GM12891 (cell line): Measurements from ENCODE around the gene RASSF1.
"Not testable (repeated sequence)": the region's sequence is repeated elsewhere in the genome, so short reads cannot be mapped to it uniquely, and the experiment has no call there.

ENCODE experiments used
- DNase-seq: peaks from one replicate; pipeline ENCODE4 v3.0.0; 2011; ENCODE audit warnings: low spot score; ENCODE audit not compliant: insufficient read length
- FAIRE-seq: peaks from 2 replicates; lab custom pipeline; 2011; peaks lifted over from hg19 to GRCh38; lab: Jason Lieb, UNC
- PAX5 ChIP-seq: IDR thresholded peaks from 2 replicates; pipeline ENCODE4 v1.6.1; 2011; ENCODE audit warnings: low read length, moderate library complexity, mild to moderate bottlenecking; ENCODE audit not compliant: insufficient read depth, severe bottlenecking
- POLR2A ChIP-seq: IDR thresholded peaks from 2 replicates; pipeline ENCODE4 v1.6.1; 2011; ENCODE audit warnings: low read depth, low read length, control low read depth
- POLR2AphosphoS5 ChIP-seq: IDR thresholded peaks from 2 replicates; pipeline ENCODE4 v1.6.1; 2011; ENCODE audit warnings: low read depth, low read length, control low read depth
- POU2F2 ChIP-seq: IDR thresholded peaks from 2 replicates; pipeline ENCODE4 v1.6.1; 2011; ENCODE audit warnings: low read depth, mild to moderate bottlenecking, control low read depth, low read length, moderate library complexity
- SPI1 ChIP-seq: IDR thresholded peaks from 2 replicates; pipeline ENCODE4 v1.6.1; 2011; ENCODE audit warnings: low read depth, low read length, control low read depth
- TAF1 ChIP-seq: IDR thresholded peaks from 2 replicates; pipeline ENCODE4 v1.6.1; 2011; ENCODE audit warnings: low read depth, low read length, control low read depth

The RASSF1 gene

DNA sequence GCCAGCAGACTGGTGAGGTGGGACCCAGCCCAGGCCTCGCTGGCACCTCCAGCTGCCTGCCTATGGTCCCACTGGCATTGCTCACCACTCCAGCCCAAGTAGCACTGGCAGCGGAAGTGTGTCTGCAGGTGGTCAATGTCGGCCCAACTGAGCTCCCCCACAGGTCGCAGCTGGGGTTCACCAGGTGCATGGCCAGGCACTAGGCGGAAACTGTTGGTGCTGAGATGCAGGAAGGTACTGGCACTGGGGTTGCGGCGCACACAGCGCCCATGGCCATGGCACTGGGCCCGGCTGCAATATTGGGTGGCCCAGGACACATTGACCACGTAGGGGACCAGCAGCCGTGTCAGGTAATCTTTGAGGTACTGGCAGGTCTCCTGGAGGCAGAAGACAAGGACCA lies 22.5 kb downstream of the RASSF1 start:
- TF ChIP-seq PAX5 (no peak), POLR2A (no peak), TAF1 (no peak), SPI1 (no peak), POU2F2 (no peak)
- DNase-seq: no peak
- no peak for FAIRE-seq

DNA sequence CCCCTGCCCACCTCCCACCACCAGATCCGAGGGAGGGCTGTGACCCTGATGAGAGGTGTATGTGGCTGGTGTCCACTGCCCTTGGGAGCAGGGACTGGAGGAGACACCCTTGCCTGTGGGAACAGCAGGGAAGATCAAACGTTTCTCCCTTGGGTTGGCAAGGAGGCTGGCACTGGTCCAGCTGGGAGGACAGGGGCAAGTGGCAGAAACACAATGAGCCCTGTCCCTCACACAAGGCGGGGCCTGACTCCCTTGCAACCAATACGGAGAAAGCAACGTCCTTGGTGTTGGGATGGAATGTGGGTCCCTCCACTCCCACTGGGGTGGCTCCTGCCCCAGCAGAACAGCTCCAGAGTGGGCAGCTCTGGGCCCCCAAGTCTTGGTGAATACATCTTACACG lies 23.3 kb downstream of the RASSF1 start:
- FAIRE-seq: no peak

DNA sequence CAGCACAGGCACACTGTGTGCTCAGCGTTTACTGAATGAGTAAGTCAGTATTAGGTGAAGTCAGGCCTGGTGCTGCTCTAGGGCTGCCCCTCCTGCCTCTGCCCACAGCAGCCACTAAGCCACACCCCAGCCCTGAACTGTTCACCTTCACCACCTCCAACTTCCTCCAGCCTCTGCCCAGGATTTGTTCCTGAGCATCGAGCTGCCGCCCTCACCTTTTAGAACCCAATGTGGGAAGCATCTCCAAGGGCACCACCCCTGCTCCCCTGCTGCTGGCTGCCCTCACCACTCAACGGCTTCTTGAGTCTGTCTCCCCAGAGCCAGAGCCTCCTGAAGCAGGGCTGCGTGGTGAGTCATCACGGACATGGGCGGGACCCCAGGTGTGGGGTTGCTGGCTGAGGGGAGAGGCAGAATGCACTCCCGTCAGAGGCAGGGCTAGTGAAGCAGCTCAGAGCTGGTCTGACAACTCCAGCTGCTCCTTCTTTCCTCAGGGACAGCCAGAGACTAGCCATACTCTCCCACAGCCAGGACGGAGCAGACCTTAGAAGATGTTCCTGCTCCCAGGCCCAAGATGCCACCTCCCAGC lies 23.9 kb downstream of the RASSF1 start:
- DNase-seq: no peak
- no peak for FAIRE-seq
- no peak for TF ChIP-seq PAX5
- no peak for TF ChIP-seq TAF1
- no peak for TF ChIP-seq POU2F2
- no peak for TF ChIP-seq POLR2A
- no peak for TF ChIP-seq POLR2AphosphoS5
- TF ChIP-seq SPI1: no peak

More for the DNA sequence above, 23.3 kb downstream of the RASSF1 start:
- no peak for TF ChIP-seq TAF1
- no peak for TF ChIP-seq POU2F2
- no peak for TF ChIP-seq PAX5
- TF ChIP-seq POLR2AphosphoS5: no peak
- TF ChIP-seq SPI1: no peak
- TF ChIP-seq POLR2A: no peak
- no peak for DNase-seq

DNA sequence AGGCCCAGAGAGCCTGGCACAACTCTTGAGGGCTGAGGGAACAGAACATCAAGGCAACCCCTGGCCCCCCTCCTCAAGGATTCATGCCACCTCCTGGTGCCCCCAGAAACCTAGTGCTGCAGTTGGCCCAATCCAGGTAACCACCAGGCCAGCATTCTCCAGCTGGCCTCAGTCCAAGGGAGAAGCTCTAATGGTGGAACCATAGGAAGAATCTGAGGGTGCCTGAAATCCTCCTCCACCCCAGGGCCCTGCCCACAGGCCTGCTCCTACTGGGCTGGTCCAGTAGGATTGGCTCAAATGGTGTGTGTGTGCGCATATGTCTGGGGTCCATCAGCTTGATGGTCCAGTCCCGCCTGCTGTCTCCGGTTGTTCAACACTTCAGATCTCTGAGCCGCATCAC lies 25.8 kb downstream of the RASSF1 start:
- no peak for FAIRE-seq
- DNase-seq: no peak
- no peak for TF ChIP-seq POU2F2
- TF ChIP-seq PAX5: no peak
- no peak for TF ChIP-seq POLR2A
- no peak for TF ChIP-seq TAF1
- TF ChIP-seq POLR2AphosphoS5: no peak
- TF ChIP-seq SPI1: no peak

DNA sequence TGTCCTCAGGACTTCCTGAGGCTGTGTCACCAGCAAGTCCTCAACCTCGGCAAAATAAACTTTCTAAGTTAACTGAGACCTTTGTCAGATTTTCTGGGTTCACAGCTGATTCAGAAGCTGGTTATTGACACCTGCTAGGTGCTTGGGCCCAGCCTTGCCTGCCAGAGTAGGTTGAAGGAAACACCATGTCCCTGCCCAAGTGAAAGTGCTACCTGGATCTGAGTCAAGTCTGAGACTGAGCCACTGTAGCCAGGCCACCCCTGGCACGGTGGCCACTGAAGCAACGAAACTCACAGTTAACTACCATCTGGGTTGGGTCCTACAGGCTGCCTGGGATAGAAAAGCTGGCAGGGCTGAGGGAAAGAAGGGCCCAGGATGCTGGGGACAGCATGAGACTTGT lies 26.3 kb downstream of the RASSF1 start:
- no peak for FAIRE-seq
- no peak for DNase-seq
- TF ChIP-seq SPI1 (no peak), POLR2AphosphoS5 (no peak), PAX5 (no peak), TAF1 (no peak), POLR2A (no peak), POU2F2 (no peak)

DNA sequence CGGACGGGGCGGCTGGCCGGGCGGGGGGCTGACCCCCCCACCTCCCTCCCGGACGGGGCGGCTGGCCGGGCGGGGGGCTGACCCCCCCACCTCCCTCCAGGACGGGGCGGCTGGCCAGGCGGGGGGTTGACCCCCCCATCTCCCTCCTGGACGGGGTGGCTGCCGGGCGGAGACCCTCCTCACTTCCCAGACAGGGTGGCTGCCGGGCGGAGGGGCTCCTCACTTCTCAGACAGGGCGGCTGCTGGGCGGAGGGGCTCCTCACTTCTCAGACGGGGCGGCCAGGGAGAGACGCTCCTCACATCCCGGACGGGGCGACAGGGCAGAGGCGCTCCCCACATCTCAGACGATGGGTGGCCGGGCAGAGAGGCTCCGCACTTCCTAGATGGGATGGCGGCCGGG lies 28.6 kb downstream of the RASSF1 start:
- FAIRE-seq, DNase-seq: not testable (repeated sequence)

DNA sequence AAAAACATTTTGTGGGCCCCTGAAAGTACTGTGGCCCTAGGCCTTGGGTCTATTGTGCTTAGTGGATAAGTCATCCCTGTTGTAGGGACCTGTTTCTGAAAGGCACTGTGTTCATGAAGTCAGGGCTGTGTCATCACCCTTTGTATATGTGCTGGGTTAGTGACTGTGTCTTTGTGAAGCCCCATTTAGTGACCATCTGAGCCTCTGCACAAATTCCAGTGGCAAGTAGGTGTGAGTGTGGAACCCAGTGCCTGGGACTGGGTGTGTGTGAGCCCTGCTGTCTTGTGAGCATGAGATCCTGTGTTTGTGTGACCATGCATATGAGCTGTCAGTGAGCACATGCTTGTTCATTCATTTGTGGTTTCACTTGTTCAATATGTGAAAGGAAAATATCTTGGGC lies 36.0 kb downstream of the RASSF1 start:
- DNase-seq: no peak
- FAIRE-seq: peak; percentile 28
- TF ChIP-seq POLR2A (no peak), TAF1 (no peak), POLR2AphosphoS5 (no peak), POU2F2 (no peak), SPI1 (no peak), PAX5 (no peak)

DNA sequence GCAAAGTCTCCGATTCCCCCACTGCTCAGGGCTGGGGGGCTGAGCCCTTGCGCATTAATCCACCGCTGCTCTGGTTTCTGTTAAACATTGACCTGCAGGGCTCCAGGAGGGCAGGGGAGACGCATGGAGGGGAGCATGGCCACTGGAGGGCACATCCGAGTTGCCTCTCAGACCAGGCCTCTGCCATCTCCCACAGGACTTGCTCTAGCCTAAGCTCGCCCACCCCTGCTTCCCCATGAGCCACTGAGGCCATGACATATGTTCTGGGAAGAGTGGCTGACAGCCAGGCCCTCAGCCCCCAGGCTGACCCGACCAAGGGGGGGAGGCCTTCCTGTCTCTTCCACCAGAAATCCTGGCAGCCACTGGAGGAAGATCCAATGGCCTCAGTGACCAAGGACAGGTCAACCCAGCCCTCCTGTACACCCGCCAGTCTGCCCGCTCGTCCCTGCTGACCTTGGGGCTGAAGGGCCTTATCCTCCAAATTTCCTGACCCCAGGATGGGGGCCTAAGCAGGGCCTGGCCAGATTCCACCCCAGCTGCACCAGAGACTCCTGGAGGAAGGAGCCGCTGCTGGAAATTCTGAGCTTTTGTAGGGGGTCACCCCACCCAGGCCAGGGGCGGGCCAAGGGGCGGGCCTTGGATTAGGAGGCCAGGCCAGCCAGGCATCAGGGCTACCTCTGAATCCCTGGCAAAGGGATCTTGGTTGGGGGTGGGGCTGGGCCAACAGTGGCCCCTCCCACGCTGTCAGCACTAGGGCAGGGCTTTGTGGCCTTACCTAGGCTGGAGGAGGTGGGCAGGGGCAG lies 37.4 kb downstream of the RASSF1 start, which contains the start of gene HYAL1:
TSS of gene HYAL1 (minus strand) at position 562 of the 803 bp plus-strand sequence. CDS start 618 bp downstream, outside the sequence.
- no peak for DNase-seq
- no peak for FAIRE-seq
- no peak for TF ChIP-seq SPI1
- no peak for TF ChIP-seq TAF1
- TF ChIP-seq POLR2A: no peak
- no peak for TF ChIP-seq PAX5

DNA sequence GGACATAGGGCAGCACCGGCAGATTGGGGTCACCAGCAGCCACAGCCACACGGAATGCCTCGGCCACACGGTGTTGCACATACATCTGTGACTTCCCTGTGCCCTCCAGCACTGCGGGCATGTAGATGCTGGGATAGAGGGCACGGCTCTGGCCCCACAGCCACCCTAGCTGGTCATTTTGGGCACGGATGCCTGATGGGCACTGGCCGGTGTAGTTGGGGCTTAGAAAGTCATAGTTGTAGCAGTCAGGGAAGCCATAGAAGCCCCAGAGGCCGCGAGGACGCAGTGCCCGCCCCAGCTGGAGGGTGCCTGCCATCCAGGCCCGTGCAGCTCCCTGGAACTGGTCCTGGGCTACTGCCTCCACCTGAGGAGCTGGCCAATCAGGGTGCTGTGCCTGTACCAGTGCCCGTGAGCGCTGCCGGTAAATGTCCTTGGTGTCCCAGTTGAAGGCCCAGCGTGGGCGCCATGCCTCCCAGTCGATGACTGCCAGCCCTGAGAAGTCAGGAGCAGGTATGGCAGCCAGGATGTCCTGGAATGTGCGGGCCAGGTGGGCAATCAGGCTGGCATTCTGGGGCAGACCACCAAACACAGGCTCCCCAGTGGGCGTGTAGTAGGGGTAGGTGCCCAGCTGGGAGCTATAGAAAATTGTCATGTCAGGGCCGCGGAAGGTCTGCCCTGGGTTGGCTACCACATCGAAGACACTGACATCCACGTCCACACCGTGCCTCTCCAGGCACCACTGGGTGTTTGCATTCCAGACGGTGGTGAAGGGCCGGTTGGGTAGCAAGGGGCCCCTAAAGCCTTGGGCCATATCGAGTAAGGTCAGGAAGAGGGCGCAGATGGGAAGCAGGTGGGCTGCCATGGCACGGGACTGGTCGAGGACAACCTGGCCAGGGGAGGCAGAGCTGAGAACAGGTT lies 38.3 kb downstream of the RASSF1 start:
- TF ChIP-seq SPI1: no peak
- TF ChIP-seq POLR2AphosphoS5: no peak
- no peak for TF ChIP-seq TAF1
- TF ChIP-seq POLR2A: no peak
- no peak for TF ChIP-seq POU2F2

More for the DNA sequence above, 38.3 kb downstream of the RASSF1 start:
- FAIRE-seq (no peak), DNase-seq (no peak)
